Limb (tissue), 2 donors: ENCODE measurements around the gene GIPC1.

Source experiments
- DNase-seq, 2 donors: peaks; one replicate each; pipeline ENCODE4 v3.0.0-alpha.2; 2016; ENCODE audit errors: extremely low spot score in 2 of 2

GIPC1 gene

DNA sequence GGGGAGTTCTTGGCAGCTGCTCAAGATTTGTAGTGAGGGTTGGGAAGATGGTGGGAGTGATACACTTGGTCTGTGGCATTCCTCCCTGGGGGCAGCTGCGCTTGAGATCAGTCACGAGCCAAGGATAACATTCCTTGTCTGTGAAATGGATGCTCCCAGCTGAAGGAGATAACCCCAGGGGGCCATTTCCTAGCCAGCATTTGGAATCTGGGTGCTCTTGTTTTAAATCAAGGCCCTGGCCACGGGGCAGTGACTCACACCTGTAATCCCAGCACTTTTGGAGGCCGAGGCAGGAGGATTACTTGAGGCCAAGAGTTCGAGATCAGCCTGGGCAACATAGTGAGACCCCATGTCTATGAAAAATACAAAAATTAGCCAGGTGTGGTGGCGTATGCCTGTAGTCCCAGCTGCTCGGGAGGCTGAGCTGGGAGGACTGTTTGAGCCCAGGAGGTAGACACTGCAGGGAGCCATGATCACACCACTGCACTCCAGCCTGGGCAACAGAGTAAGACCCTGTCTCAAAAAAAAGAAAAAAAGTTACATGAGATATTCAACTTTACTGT, 58.3 kb downstream of the GIPC1 start:
- no peak for DNase-seq

DNA sequence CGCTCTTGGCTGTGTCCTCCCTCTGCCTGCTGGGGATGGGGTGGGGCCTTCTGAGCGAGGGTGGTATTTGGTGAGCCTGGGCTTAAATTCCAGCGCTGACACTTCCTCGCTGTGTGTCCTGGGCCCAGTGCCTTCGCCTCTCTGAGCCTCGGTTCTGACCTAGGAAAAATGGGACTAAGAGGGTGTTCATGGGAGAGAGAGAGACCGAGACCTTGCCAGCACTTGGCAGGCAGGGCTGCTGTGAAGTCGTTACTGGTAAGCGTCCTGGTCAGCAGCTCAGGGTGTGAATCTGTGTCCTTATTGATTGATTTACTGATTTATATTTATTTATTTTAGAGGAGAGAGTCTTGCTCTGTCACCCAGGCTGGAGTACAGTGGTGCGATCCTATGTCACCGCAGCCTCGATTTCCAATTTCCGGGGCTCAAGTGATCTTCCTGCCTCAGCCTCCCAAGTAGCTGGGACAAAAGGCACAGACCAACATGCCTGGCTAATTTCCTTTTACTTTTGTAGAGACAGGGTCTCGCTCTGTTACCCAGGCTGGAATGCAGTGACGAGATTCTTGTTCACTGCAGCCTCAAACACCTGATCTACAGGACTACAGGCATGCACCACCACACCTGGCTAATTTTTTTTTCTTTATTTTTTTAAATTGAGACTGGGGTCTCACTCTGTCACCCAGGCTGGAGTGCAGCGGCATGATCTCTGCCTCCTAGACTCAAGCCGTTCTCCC, 60.4 kb downstream of the GIPC1 start:
- DNase-seq: no peak

DNA sequence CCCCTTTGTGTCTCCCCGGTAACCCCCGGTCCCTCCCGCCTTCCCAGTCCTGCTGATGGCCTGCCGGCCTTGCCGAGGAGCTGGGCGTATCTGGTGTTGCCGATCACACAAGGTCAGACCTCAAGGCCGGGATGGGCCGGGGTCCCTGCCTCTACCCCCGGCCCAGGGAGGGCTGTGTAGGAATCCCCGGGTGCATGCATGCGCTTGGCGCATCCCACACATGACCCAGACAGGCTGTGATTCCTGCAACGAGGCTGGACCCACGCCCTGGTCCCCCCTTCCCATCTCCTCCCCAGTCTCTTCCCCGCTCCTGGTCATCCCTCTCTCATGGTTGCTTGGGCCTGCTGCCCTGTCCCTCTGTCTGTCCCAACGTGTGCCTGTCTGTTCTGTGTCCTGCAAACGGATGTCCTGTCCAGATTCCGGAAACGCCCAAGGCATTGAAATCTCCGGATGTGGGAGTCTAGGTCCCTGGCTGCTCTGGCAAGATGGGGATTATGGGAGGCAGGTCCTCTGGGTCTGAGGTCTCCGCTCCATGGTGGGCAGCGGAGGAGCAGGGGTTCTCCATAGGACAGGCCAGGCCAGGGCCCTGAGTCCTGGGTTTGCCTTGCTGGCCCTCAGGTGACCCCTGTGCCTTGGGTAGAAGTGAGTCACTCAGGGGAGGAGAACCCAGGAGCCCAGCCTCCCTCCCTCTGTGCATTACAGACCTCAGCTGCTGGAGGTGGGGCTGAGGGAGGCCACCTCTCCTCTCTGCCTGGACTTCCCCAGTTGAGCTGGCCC, 61.2 kb downstream of the GIPC1 start:
- DNase-seq: no peak

DNA sequence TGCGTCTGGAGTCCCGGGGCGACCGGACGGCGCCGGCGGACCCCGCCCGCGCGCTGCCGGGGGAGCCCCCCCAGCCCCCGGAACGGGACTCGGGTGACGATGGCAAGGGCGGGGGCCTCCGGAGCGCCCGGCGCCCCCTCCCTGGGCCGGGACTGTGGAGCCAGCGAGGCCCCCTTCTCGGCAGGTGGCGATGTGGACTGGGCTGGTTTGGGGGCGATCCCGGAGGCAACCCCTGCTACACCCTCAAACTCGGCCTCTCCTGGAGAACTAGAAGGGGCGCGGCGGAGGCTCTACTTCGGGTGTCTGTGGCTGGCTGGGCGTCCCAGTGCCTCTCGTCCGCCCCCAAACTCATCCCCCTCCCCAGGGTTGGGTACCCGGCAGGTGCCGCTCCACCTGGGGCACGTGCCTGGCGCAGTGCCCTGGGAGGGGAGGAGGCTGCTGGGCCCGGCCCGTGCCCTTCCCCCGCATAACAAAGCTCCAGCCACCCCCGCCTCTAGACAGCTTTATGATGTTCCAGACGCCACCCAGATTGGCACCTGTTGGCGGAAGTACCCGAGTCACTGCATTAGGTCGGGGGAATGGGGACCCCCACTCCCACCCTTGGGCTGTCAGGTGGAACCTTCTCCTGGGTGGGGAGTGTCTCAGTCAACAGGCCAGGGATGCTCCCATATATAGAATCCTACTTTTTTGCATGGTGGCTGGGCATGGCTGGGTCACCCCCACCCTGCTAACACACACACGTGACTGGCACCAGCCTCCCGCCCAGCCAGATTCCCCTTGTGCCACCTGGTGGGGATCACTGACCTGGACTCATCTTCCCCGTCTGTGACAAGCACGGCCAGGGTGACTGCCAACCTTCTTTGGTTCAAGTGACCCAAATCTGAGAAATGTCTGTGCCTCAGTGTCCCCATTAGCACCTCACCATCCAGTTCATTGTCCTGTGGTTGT, 62.1 kb downstream of the GIPC1 start:
- peak in 1 of 2 donors; percentile 58 for DNase-seq

DNA sequence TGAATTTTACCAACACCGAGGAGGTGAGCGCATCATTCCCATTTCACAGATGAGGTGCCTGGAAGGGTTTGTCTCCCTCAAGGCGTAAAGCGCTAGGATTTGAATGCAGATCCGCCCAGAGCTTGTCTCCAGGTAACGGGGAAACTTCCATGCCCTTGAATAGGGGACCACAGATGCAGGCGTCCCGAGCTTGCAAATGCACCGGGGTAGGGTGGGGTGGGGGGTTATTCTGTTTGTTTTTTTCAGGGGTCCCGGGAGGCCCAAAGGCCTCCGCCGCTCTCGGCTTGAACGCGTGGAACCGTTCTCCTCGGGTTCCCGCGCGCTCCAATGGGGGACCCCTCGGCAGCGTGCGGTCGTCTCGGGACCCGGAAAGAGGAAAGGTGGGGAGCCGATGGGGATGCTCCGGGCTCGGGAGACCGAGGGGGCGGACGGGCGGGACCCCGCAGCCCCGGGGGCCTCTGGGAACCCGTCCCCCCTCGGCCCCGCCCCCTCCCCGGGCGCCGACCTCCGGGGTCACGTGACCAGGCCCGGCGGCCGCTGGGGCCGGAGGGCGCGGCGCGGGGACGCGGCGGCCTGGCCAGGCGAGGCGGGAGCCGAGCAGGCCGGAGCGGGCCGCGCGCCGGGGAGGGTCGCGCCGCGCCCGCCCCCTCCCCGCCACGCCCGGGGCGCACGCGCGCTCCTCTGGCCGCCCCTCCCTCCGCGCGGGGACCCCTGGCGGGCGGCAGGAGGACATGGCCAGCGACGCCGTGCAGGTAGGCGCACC, 63.0 kb downstream of the GIPC1 start, which contains the start of gene PKN1:
Gene PKN1 (plus strand): TSS at position 516 of the 763 bp plus-strand sequence. CDS start 216 bp downstream, at position 732.
- DNase-seq: peak; percentile 51 to 81

DNA sequence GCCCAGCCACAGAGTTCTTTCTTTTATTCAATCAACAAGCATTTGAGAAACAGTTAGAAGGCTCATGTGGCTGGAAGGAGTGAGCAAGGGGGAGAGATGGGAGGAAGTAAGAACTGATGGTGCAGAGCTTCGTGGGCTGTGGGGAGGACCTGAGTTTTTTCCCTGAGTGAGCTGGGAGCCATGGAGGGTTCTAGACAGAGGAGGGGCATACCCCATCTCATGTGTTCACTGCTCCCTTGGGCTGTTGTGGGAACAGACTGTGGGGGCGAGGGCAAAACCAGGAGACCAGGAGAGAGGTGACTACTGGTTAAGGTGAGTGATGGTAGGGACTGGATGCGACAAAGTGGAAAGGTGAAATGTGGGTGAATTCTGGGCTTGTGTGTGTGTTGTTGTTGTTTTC, 65.2 kb downstream of the GIPC1 start:
- DNase-seq: no peak

DNA sequence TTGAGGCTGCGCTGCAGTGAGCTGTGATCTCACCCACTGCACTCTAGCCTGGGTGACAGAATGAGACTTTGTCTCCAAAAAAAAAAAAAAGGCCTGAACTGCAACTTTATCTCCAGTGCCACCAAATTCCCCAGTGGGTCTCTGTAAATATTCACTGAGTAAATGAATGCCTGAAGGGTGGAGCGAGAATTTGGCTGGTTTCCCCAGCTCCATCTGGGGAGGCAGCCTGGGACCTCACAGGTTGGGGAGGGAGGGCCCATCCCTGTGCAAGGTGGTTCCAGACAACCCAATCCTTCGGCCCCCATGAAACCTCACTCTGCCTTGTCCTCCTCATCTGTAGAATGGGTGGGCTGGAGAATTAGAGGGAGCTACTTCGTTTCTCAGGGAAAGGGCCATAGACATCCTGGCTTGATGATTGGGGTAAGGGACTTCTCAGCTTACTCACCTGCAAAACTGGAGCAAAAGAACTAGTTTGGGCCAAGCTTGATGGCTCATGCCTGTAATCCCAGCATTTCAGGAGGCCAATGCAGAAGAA, 67.0 kb downstream of the GIPC1 start:
- no peak for DNase-seq
